Neural cell (in vitro differentiated cells): ENCODE data around the gene RTL9.

ENCODE experiments used
- EP300 ChIP-seq: fragments of 450-650 bp; conservative IDR thresholded peaks from 2 replicates; pipeline ENCODE4 v1.6.1; 2014; ENCODE audit warnings: antibody characterized with exemption, mild to moderate bottlenecking, moderate library complexity; ENCODE audit not compliant: poor library complexity, severe bottlenecking
- TF ChIP-seq, protein P1 (sequence below): fragments of 450-650 bp; IDR thresholded peaks from 2 replicates; pipeline ENCODE4 v1.5.1; 2014; ENCODE audit warnings: antibody characterized with exemption, mild to moderate bottlenecking, moderate library complexity; ENCODE audit not compliant: poor library complexity, severe bottlenecking

DNA sequence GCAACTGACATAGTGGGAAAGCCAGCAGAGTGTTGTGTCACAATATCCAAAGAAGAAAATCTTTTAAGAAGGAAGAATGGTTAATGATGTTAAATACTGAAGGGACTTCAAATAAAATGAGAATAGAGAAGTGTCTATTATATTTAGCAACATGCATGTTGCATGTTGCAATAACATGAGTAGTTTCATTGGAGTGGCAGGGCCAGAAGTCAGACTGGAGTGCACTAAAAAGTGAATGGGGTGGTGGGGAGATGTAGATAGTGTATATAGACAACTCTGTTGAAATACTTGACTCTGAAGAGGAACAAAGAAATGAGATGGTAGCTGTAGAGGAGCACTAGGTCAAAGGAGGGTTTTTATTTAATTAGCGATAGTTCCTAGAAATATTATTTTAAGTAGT lies 31.3 kb upstream of the RTL9 start:
- TF ChIP-seq, protein P1, sequence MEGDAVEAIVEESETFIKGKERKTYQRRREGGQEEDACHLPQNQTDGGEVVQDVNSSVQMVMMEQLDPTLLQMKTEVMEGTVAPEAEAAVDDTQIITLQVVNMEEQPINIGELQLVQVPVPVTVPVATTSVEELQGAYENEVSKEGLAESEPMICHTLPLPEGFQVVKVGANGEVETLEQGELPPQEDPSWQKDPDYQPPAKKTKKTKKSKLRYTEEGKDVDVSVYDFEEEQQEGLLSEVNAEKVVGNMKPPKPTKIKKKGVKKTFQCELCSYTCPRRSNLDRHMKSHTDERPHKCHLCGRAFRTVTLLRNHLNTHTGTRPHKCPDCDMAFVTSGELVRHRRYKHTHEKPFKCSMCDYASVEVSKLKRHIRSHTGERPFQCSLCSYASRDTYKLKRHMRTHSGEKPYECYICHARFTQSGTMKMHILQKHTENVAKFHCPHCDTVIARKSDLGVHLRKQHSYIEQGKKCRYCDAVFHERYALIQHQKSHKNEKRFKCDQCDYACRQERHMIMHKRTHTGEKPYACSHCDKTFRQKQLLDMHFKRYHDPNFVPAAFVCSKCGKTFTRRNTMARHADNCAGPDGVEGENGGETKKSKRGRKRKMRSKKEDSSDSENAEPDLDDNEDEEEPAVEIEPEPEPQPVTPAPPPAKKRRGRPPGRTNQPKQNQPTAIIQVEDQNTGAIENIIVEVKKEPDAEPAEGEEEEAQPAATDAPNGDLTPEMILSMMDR: no peak
- no peak for TF ChIP-seq EP300
